Ishikawa (cell line): ENCODE data around the gene TAS2R43.

Experiments used
- CEBPB ChIP-seq: IDR thresholded peaks from 2 replicates; pipeline ENCODE4 v1.6.1; 2012
- CREB1 ChIP-seq: IDR thresholded peaks from 2 replicates; pipeline ENCODE4 v1.6.1; 2012; ENCODE audit warnings: low read depth
- EGR1 ChIP-seq: IDR thresholded peaks from 2 replicates; pipeline ENCODE4 v1.6.1; 2012
- EP300 ChIP-seq: IDR thresholded peaks from 2 replicates; pipeline ENCODE4 v1.6.1; 2012; ENCODE audit warnings: borderline replicate concordance
- FOXM1 ChIP-seq: IDR thresholded peaks from 2 replicates; pipeline ENCODE4 v1.6.1; 2012; ENCODE audit warnings: low read depth, borderline replicate concordance
- MAX ChIP-seq: IDR thresholded peaks from 2 replicates; pipeline ENCODE4 v1.6.1; 2012
- NFIC ChIP-seq: IDR thresholded peaks from 2 replicates; pipeline ENCODE4 v1.6.1; 2012
- RAD21 ChIP-seq: IDR thresholded peaks from 2 replicates; pipeline ENCODE4 v1.6.1; 2012; ENCODE audit warnings: low read depth
- REST ChIP-seq: IDR thresholded peaks from 2 replicates; pipeline ENCODE4 v1.6.1; 2012; ENCODE audit warnings: low read depth, mild to moderate bottlenecking
- TAF1 ChIP-seq: IDR thresholded peaks from 2 replicates; pipeline ENCODE4 v1.6.1; 2012; ENCODE audit warnings: low read depth, mild to moderate bottlenecking
- TCF12 ChIP-seq: IDR thresholded peaks from 2 replicates; pipeline ENCODE4 v1.6.1; 2012; ENCODE audit warnings: low read depth
- TEAD4 ChIP-seq: IDR thresholded peaks from 2 replicates; pipeline ENCODE4 v1.6.1; 2012
- USF1 ChIP-seq: IDR thresholded peaks from 2 replicates; pipeline ENCODE4 v1.6.1; 2012
- ZBTB7A ChIP-seq: IDR thresholded peaks from 2 replicates; pipeline ENCODE4 v1.6.1; 2012; ENCODE audit warnings: low read depth

GRCh38 chr12:11108862-11109261 is 16.7 kb upstream of the TAS2R43 start:
- TF ChIP-seq EP300 (no peak), REST (no peak), RAD21 (no peak), EGR1 (no peak), FOXM1 (no peak), ZBTB7A (no peak), MAX (no peak), USF1 (no peak), TEAD4 (no peak), NFIC (no peak), TAF1 (no peak), CEBPB (no peak), CREB1 (no peak), TCF12 (no peak)
